HCT116 (cell line): ENCODE data around the gene TAS1R1. TPM values are rescaled to one million over a fixed set of nuclear protein-coding genes. Genes with fewer than 3 reads are reported as not detected.

Source experiments
- ATAC-seq: fragments of 200-7000 bp; cut with Tn5 transposase; 2 replicates; pipeline ENCODE4 v1.9.1; 2020; ENCODE audit warnings: mild to moderate bottlenecking, moderate library complexity
- BruUV-seq: library from RNA; stranded (reverse); fragments of 400-500 nt; replicated peaks from 2 replicates; lab custom pipeline; 2021; lab: Mats Ljungman, UMichigan
- CTCF ChIA-PET: fragments of 300-600 bp; sonication (Branson Sonifier 250); formaldehyde crosslinking; loops from one replicate; lab custom pipeline; 2021; ENCODE audit warnings: antibody characterized with exemption; lab: Charles Lee
- POLR2A ChIA-PET: fragments of 300-600, 350-600 bp; sonication (Branson Sonifier 250); formaldehyde crosslinking; loops from one replicate; lab custom pipeline; 2021; ENCODE audit warnings: antibody characterized with exemption; lab: Charles Lee
- RAD21 ChIA-PET, 2 experiments: fragments of 300-600 bp; sonication (Branson Sonifier 250); formaldehyde crosslinking; loops; one replicate each; lab custom pipeline; 2023; ENCODE audit warnings: low total read pairs in 2 of 2; ENCODE audit not compliant: uncharacterized antibody in 2 of 2, unreplicated experiment in 2 of 2, low non-redundant PET in 1 of 2; lab: Charles Lee
- DNase-seq: peaks from one replicate; pipeline ENCODE4 v3.0.0-alpha.2; 2010; ENCODE audit warnings: low read depth, low spot score
- H2AFZ ChIP-seq: fragments of 200-600 bp; shearing (Covaris generic), sonication (generic); 2 replicates; pipeline ENCODE4 v1.6.1; 2017; ENCODE audit warnings: low read depth, mixed run types, mixed read lengths, antibody characterized with exemption, low read length; ENCODE audit not compliant: poor library complexity, severe bottlenecking
- H3K27ac ChIP-seq: 2 replicates; pipeline ENCODE4 v1.5.1; 2012; ENCODE audit warnings: low read depth, low read length
- H3K27me3 ChIP-seq: fragments of 200-600 bp; sonication (generic); 2 replicates; pipeline ENCODE4 v1.6.1; 2016; ENCODE audit warnings: mixed run types, low read length, mixed read lengths; ENCODE audit not compliant: insufficient read depth
- H3K36me3 ChIP-seq, 2 experiments: fragments of 200-500 bp in 1 of 2; fragments of 200-600 bp in 1 of 2; sonication (Bioruptor generic) in 1 of 2; sonication (generic) in 1 of 2; 2 replicates each; pipeline versions ENCODE4 v1.5.1 to v1.6.1; 2014 to 2016; ENCODE audit warnings: low read length in 2 of 2, inconsistent platforms in 1 of 2, mixed read lengths in 1 of 2, mixed run types in 1 of 2; ENCODE audit not compliant: insufficient read depth in 2 of 2, control insufficient read depth in 1 of 2
- H3K4me1 ChIP-seq, 2 experiments: fragments of 200-600 bp in 1 of 2; sonication (generic) in 1 of 2; 2 replicates each; pipeline versions ENCODE4 v1.5.1 to v1.6.1; 2012 to 2017; ENCODE audit warnings: low read length in 2 of 2, inconsistent platforms in 1 of 2, mild to moderate bottlenecking in 1 of 2, mixed read lengths in 1 of 2, mixed run types in 1 of 2, moderate library complexity in 1 of 2; ENCODE audit not compliant: insufficient read depth in 2 of 2, control insufficient read depth in 1 of 2
- H3K4me2 ChIP-seq: fragments of 200-600 bp; sonication (generic); 2 replicates; pipeline ENCODE4 v1.6.1; 2017; ENCODE audit warnings: mixed run types, low read length, mixed read lengths
- H3K4me3 ChIP-seq, 2 experiments: fragments of 200-600 bp in 1 of 2; sonication (generic) in 1 of 2; replicated peaks in 1 of 2; 2 replicates each; pipeline ENCODE4 v1.5.1; 2011 to 2016; ENCODE audit warnings: low read length in 2 of 2, control low read depth in 1 of 2, low read depth in 1 of 2, mild to moderate bottlenecking in 1 of 2, mixed read lengths in 1 of 2, mixed run types in 1 of 2
- H3K79me2 ChIP-seq: fragments of 200-600 bp; sonication (generic); 2 replicates; pipeline ENCODE4 v1.6.1; 2017; ENCODE audit warnings: mild to moderate bottlenecking, mixed run types, low read length, moderate library complexity, mixed read lengths; ENCODE audit not compliant: insufficient read depth
- H3K9ac ChIP-seq: fragments of 200-600 bp; sonication (generic); 2 replicates; pipeline ENCODE4 v1.6.1; 2016; ENCODE audit warnings: low read length, mixed read lengths
- H3K9me2 ChIP-seq: fragments of 200-600 bp; sonication (generic), shearing (Covaris generic); 2 replicates; pipeline ENCODE4 v1.6.1; 2017; ENCODE audit warnings: mixed run types, mild to moderate bottlenecking, moderate library complexity; ENCODE audit not compliant: insufficient read depth
- H3K9me3 ChIP-seq, 2 experiments: fragments of 200-500 bp in 1 of 2; fragments of 200-600 bp in 1 of 2; sonication (Bioruptor generic) in 1 of 2; sonication (generic) in 1 of 2; 2 replicates each; pipeline ENCODE4 v1.6.1; 2014 to 2017; ENCODE audit warnings: low read length in 2 of 2, mixed read lengths in 2 of 2, inconsistent platforms in 1 of 2, low read depth in 1 of 2, mild to moderate bottlenecking in 1 of 2, mixed run types in 1 of 2, moderate library complexity in 1 of 2; ENCODE audit not compliant: control insufficient read depth in 1 of 2, insufficient read depth in 1 of 2
- H4K20me1 ChIP-seq: fragments of 200-600 bp; sonication (generic), shearing (Covaris generic); 2 replicates; pipeline ENCODE4 v1.6.1; 2017; ENCODE audit warnings: mixed run types, mild to moderate bottlenecking, moderate library complexity; ENCODE audit not compliant: insufficient read depth
- ATF3 ChIP-seq: IDR thresholded peaks from 2 replicates; pipeline ENCODE4 v1.6.1; 2012
- CBX3 ChIP-seq: IDR thresholded peaks from 2 replicates; pipeline ENCODE4 v1.6.1; 2012; ENCODE audit warnings: low read depth
- ELF1 ChIP-seq: IDR thresholded peaks from 2 replicates; pipeline ENCODE4 v1.6.1; 2012; ENCODE audit warnings: low read depth, borderline replicate concordance
- EZH2 ChIP-seq: fragments of 200-600 bp; sonication (generic); IDR thresholded peaks from 2 replicates; pipeline ENCODE4 v1.6.1; 2017; ENCODE audit warnings: antibody characterized with exemption, mixed run types
- FOSL1 ChIP-seq: IDR thresholded peaks from 2 replicates; pipeline ENCODE4 v1.6.1; 2012; ENCODE audit warnings: low read depth
- JUND ChIP-seq: IDR thresholded peaks from 2 replicates; pipeline ENCODE4 v1.6.1; 2012
- TCF7L2 ChIP-seq: IDR thresholded peaks from 2 replicates; pipeline ENCODE4 v1.7.0; 2011; ENCODE audit warnings: borderline replicate concordance, inconsistent platforms; ENCODE audit not compliant: insufficient read depth, insufficient read length; ENCODE audit errors: extremely low read depth
- YY1 ChIP-seq: IDR thresholded peaks from 2 replicates; pipeline ENCODE4 v1.6.1; 2011; ENCODE audit warnings: low read length, low read depth, moderate library complexity, mild to moderate bottlenecking; ENCODE audit not compliant: insufficient replicate concordance; ENCODE audit errors: extremely low read depth
- ZBTB33 ChIP-seq: IDR thresholded peaks from 2 replicates; pipeline ENCODE4 v1.6.1; 2011; ENCODE audit warnings: mild to moderate bottlenecking, low read length, moderate library complexity; ENCODE audit not compliant: insufficient replicate concordance; ENCODE audit errors: extremely low read depth
- ZFX ChIP-seq: fragments of 450-650 bp; IDR thresholded peaks from 2 replicates; pipeline ENCODE4 v1.6.1; 2017
- intact Hi-C: fragments of 100-400 bp; cut with micrococcal nuclease; formaldehyde crosslinking; loops from 2 replicates; pipeline ENCODE4 v1.10.0; 2022
- total RNA-seq: library from RNA; stranded (reverse); gene quantifications from one replicate; pipeline ENCODE4 v1.2.1, GENCODE V29; 2021; ENCODE audit not compliant: unreplicated experiment

Gene TAS1R1
- total RNA-seq, 1 experiment from 2014 or later = not detected

GRCh38 chr1:6594977-6595740, 40.1 kb downstream of the TAS1R1 start:
- Histone ChIP-seq H3K9me3 (no peaks in the 10 kb centered on the region), H3K4me1 (peaks cover under 1 to 5% of the 10 kb centered on the region in 2 experiments; a peak in 3 of 4 replicates), H4K20me1 (peaks cover 9% of the 10 kb centered on the region; the same call in 1 of the 2 replicates), H3K9ac (no peak overlapping the region), H3K9me2 (no peaks in the 10 kb centered on the region), H2AFZ (no peak overlapping the region), H3K36me3 (peaks cover 23 to 84% of the 10 kb centered on the region in 2 experiments; a peak in 3 of 4 replicates), H3K4me3 (no peak overlapping the region), H3K27me3 (no peaks in the 10 kb centered on the region), H3K79me2 (peaks cover 77% of the 10 kb centered on the region), H3K27ac (no peak overlapping the region), H3K4me2 (no peak overlapping the region)
- no TSS peak for BruUV-seq
- ChIA-PET POLR2A (no interaction called here), RAD21 (no interaction called here), CTCF (no interaction called here)
- ATAC-seq (no peak), DNase-seq (no peak)
- intact Hi-C loops = no loop called here
- TF ChIP-seq EZH2 (no peak), ZFX (no peak), YY1 (no peak), JUND (no peak), TCF7L2 (no peak), CBX3 (no peak), ZBTB33 (no peak), FOSL1 (no peak), ATF3 (no peak), ELF1 (no peak)
